ENCODE results near the gene PCDHGA9. TPM values are rescaled to one million over a fixed set of nuclear protein-coding genes. Genes with fewer than 3 reads are reported as not detected.
A peak's percentile ranks its signal among the peaks of the same experiment; 100 is the strongest.

Gene PCDHGA9
- total RNA-seq, 4 donors from 2014 or later, result 8.4 to 13.8 (median 11.9) TPM

DNA sequence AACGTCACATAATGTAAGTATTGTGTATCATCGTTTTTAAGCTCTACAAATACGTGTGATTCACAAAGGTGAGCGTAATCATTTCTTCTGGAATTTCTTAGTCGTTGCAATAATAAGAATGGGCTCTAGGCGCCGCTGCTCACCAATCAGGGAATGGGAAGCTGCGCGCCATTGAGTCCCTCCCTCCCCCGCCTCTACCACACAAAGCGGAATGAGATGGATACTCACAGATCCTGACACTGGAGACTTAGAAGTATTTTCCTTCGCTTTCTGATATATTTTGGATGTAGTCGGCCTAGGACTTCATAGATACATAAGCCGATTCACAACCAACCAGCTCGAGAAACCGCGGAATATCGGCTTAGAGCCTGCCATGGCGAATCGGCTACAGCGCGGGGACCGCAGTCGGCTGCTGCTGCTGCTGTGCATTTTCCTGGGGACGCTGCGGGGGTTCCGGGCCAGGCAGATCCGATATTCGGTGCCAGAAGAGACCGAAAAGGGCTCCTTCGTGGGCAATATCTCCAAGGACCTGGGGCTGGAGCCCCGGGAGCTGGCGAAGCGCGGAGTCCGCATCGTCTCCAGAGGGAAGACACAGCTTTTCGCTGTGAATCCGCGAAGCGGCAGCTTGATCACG lies 18.4 kb downstream of the PCDHGA9 start, which contains the start of gene PCDHGA11:
TSS of gene PCDHGA11 (plus strand) at position 197 of the 634 bp plus-strand sequence. CDS start at position 374, 177 bp downstream.
- H3K4me3 ChIP-seq, result peak within 1 kb of the TSS in 2 of 4 donors; percentile 32 to 38
- TF ChIP-seq POLR2A (IDR thresholded peaks at IDR 0.05) (no peak), EP300 (IDR thresholded peaks at IDR 0.05) (no peak)
- TF ChIP-seq, protein P1, sequence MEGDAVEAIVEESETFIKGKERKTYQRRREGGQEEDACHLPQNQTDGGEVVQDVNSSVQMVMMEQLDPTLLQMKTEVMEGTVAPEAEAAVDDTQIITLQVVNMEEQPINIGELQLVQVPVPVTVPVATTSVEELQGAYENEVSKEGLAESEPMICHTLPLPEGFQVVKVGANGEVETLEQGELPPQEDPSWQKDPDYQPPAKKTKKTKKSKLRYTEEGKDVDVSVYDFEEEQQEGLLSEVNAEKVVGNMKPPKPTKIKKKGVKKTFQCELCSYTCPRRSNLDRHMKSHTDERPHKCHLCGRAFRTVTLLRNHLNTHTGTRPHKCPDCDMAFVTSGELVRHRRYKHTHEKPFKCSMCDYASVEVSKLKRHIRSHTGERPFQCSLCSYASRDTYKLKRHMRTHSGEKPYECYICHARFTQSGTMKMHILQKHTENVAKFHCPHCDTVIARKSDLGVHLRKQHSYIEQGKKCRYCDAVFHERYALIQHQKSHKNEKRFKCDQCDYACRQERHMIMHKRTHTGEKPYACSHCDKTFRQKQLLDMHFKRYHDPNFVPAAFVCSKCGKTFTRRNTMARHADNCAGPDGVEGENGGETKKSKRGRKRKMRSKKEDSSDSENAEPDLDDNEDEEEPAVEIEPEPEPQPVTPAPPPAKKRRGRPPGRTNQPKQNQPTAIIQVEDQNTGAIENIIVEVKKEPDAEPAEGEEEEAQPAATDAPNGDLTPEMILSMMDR (IDR thresholded peaks at IDR 0.05), result peak in 3 of 5 experiments; percentile 15 to 34 (median 18)
- WGBS, 2 donors, result 12 to 17% methylated on average over 38 to 42 of the region's 42 CpGs
- H3K9me3 ChIP-seq, result peaks cover 0 to 100% (median 54%) of the 10 kb centered on the region in 4 donors
- H3K27me3 ChIP-seq, result no peaks in the 10 kb centered on the region
- H3K27ac ChIP-seq, result no peak within 1 kb of the TSS
- peaks cover 0 to 34% (median 0%) of the 10 kb centered on the region in 3 donors for H3K36me3 ChIP-seq
- H3K4me1 ChIP-seq, result peaks cover 0 to 20% (median 0%) of the 10 kb centered on the region in 4 donors
- DNase-seq (ENCODE audit: low spot score in 2 of 2), result peak in 1 of 2 donors; percentile 53

DNA sequence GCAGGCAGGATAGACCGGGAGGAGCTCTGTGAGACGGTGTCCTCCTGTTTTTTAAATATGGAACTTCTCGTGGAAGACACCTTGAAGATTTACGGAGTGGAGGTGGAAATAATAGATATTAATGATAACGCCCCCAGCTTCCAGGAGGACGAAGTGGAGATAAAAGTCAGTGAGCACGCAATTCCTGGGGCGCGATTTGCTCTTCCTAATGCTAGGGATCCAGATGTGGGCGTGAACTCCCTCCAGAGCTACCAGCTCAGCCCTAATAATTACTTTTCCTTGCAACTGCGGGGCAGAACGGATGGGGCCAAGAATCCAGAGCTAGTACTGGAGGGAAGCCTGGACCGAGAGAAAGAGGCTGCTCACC lies 18.9 kb downstream of the PCDHGA9 start:
- H3K36me3 ChIP-seq, result peaks cover 0 to 39% (median 0%) of the 10 kb centered on the region in 3 donors
- no peak for DNase-seq (ENCODE audit: low spot score in 2 of 2)
- WGBS, 2 donors, result 16 to 17% methylated on average over 13 of the region's 13 CpGs
- H3K4me1 ChIP-seq, result peaks cover 0 to 20% (median 0%) of the 10 kb centered on the region in 4 donors
- H3K27ac ChIP-seq, result no peak overlapping the region
- H3K4me3 ChIP-seq, result peak overlapping the region in 2 of 4 donors; percentile 32 to 38
- H3K27me3 ChIP-seq, result no peaks in the 10 kb centered on the region
- TF ChIP-seq, protein P1 (IDR thresholded peaks at IDR 0.05), result no peak
- no peak for TF ChIP-seq POLR2A (IDR thresholded peaks at IDR 0.05)
- TF ChIP-seq EP300 (IDR thresholded peaks at IDR 0.05), result no peak
- peaks cover 0 to 100% (median 57%) of the 10 kb centered on the region in 4 donors for H3K9me3 ChIP-seq

DNA sequence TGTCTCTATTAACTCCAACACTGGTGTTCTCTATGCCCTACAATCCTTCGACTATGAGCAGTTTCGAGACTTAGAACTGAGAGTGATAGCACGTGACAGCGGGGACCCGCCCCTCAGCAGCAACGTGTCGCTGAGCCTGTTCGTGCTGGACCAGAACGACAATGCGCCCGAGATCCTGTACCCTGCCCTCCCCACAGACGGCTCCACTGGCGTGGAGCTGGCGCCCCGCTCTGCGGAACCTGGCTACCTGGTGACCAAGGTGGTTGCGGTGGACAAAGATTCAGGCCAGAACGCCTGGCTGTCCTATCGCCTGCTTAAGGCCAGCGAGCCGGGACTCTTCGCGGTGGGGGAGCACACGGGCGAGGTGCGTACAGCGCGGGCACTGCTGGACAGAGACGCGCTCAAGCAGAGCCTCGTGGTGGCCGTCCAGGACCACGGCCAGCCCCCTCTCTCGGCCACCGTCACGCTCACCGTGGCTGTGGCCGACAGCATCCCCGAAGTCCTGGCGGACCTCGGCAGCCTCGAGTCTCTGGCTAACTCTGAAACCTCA lies 20.2 kb downstream of the PCDHGA9 start:
- DNase-seq (ENCODE audit: low spot score in 2 of 2), result no peak
- H3K4me1 ChIP-seq, result peaks cover 0 to 15% (median 0%) of the 10 kb centered on the region in 4 donors
- TF ChIP-seq, protein P1 (IDR thresholded peaks at IDR 0.05), result no peak
- TF ChIP-seq EP300 (IDR thresholded peaks at IDR 0.05), result no peak
- TF ChIP-seq POLR2A (IDR thresholded peaks at IDR 0.05), result no peak

DNA sequence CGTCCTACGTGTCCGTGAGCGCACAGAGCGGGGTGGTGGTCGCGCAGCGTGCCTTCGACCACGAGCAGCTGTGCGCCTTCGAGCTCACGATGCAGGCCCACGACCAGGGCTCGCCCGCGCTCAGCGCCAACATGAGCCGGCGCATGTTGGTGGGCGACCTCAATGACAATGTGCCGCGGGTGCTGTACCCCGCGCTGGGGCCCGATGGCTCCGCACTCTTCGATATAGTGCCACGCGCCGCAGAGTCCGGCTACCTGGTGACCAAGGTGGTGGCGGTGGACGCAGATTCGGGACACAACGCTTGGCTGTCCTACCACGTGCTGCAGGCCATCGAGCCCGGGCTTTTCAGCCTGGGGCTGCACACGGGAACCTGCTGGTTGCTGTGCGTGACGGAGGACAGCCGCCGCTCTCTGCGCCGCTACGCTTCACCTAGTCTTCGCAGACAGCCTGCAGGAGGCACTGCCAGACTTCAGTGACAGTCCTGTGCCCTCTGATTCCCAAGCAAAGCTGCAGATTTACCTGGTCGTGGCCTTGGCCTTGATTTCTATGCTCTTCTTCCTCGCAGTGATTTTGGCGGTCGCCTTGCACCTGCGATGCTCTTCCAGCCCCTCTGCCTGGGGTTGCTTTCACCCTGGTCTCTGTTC lies 25.3 kb downstream of the PCDHGA9 start:
- no peak overlapping the region for H3K4me3 ChIP-seq
- DNase-seq (ENCODE audit: low spot score in 2 of 2), result no peak
- 44 to 47% methylated on average over 38 to 52 of the region's 53 CpGs for WGBS, 2 donors

More for the DNA sequence above, 20.2 kb downstream of the PCDHGA9 start:
- Histone ChIP-seq H3K36me3 (peaks cover 0 to 50% (median 0%) of the 10 kb centered on the region in 3 donors), H3K27ac (no peak overlapping the region), H3K9me3 (peaks cover 6 to 100% (median 59%) of the 10 kb centered on the region in 4 donors), H3K4me3 (no peak overlapping the region), H3K27me3 (no peaks in the 10 kb centered on the region)
- 26 to 39% methylated on average over 24 to 28 of the region's 42 CpGs for WGBS, 2 donors

More for the DNA sequence above, 25.3 kb downstream of the PCDHGA9 start:
- no peaks in the 10 kb centered on the region for H3K27me3 ChIP-seq
- TF ChIP-seq EP300 (IDR thresholded peaks at IDR 0.05) (no peak), POLR2A (IDR thresholded peaks at IDR 0.05) (no peak)
- TF ChIP-seq, protein P1 (IDR thresholded peaks at IDR 0.05), result no peak
- no peak overlapping the region for H3K27ac ChIP-seq
- H3K9me3 ChIP-seq, result peaks cover 6 to 100% (median 59%) of the 10 kb centered on the region in 4 donors
- H3K4me1 ChIP-seq, result no peaks in the 10 kb centered on the region
- H3K36me3 ChIP-seq, result peaks cover 0 to 28% (median 0%) of the 10 kb centered on the region in 3 donors

Data from tibial nerve (tissue), 4 donors.